ENCODE data around the gene NXT1.

DNA sequence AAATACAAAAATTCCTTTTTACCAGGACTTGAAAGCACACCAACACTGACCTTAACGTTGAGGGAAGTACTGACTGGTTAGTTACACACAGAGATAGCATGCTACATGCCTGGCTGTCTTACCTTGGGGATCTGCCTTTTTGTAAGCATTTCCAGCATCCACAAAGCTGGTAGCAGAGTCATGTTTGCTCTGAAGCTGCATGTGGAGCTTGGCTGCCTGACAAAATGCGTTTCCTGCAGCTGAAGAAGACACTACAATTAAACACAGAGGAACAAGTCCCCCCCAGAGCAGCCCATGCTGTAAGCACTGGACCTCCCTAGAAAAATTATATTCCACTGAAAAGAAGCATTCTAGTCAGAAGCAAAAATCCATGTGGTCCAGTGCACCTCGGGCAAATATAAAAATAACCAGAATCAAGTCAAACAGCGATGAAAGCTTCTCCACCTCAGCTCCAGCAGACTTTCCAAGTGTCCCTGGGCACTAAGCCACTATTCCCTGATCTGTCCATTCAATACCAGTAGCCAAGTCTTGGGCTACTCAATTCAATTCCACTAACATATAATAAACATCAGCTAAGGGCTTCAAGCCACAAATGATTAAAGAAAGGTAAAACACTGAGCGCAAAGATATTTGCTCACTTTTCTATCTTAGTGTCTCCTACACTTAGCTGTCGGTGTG is 46.5 kb downstream of the NXT1 start:
- no peak for TF ChIP-seq EZH2 (IDR thresholded peaks at IDR 0.05; ENCODE audit: insufficient read depth, low read length)
- TF ChIP-seq, protein P1, sequence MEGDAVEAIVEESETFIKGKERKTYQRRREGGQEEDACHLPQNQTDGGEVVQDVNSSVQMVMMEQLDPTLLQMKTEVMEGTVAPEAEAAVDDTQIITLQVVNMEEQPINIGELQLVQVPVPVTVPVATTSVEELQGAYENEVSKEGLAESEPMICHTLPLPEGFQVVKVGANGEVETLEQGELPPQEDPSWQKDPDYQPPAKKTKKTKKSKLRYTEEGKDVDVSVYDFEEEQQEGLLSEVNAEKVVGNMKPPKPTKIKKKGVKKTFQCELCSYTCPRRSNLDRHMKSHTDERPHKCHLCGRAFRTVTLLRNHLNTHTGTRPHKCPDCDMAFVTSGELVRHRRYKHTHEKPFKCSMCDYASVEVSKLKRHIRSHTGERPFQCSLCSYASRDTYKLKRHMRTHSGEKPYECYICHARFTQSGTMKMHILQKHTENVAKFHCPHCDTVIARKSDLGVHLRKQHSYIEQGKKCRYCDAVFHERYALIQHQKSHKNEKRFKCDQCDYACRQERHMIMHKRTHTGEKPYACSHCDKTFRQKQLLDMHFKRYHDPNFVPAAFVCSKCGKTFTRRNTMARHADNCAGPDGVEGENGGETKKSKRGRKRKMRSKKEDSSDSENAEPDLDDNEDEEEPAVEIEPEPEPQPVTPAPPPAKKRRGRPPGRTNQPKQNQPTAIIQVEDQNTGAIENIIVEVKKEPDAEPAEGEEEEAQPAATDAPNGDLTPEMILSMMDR (IDR thresholded peaks at IDR 0.05; ENCODE audit: insufficient read depth, low read depth, low read length) = no peak
